ENCODE data around the gene CTNND2.

DNA sequence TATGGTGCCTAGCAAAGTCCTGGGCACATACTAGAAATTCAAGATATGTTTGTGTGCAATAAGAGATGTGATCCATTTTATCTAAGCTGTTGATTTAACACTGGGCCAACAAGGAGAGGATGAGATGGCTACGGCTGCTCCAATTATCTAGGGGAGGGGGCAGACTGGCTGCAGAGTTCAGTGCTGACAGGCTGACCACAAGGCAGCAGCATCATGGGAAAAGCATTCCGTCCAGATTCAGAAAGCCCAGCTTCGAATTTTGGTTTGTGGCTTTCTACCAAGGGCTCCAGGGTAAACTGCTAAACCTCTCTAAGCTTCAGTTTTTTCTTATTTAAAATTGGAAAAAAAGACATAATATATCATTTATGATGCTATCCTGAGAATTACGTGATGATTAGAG, 758.1 kb downstream of the CTNND2 start:
- TF ChIP-seq JUND (IDR thresholded peaks at IDR 0.05; ENCODE audit: borderline replicate concordance, low read depth, low read length) (no peak), JUND (tag; IDR thresholded peaks at IDR 0.05; ENCODE audit: borderline replicate concordance, low read depth, low read length) (no peak), TAF15 (IDR thresholded peaks at IDR 0.05; ENCODE audit: low read depth, low read length) (no peak), DNMT1 (IDR thresholded peaks at IDR 0.05) (no peak)
- TF ChIP-seq, protein P1, sequence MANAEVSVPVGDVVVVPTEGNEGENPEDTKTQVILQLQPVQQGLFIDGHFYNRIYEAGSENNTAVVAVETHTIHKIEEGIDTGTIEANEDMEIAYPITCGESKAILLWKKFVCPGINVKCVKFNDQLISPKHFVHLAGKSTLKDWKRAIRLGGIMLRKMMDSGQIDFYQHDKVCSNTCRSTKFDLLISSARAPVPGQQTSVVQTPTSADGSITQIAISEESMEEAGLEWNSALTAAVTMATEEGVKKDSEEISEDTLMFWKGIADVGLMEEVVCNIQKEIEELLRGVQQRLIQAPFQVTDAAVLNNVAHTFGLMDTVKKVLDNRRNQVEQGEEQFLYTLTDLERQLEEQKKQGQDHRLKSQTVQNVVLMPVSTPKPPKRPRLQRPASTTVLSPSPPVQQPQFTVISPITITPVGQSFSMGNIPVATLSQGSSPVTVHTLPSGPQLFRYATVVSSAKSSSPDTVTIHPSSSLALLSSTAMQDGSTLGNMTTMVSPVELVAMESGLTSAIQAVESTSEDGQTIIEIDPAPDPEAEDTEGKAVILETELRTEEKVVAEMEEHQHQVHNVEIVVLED (CRISPR knock-in tag; IDR thresholded peaks at IDR 0.05) = no peak

All from K562 (cell line).